RPMI8226 (cell line): ENCODE measurements around the gene LMAN2L.

Experiments used
- DNase-seq: peaks from one replicate; pipeline ENCODE4 v3.0.0-alpha.2; 2015

LMAN2L gene

GRCh38 chr2:96703021-96703751 is 36.7 kb downstream of the LMAN2L start:
- peak; percentile 1 for DNase-seq

GRCh38 chr2:96702098-96702785 is 37.6 kb downstream of the LMAN2L start:
- no peak for DNase-seq

GRCh38 chr2:96701636-96702035 is 38.2 kb downstream of the LMAN2L start:
- DNase-seq: no peak

GRCh38 chr2:96700086-96700485 is 39.8 kb downstream of the LMAN2L start:
- no peak for DNase-seq

- DNase-seq: no peak
Measured at GRCh38 chr2:96699621-96700020, 40.2 kb downstream of the LMAN2L start.

GRCh38 chr2:96699021-96699420 is 40.8 kb downstream of the LMAN2L start:
- DNase-seq: no peak

GRCh38 chr2:96698221-96698861 is 41.5 kb downstream of the LMAN2L start:
- DNase-seq: no peak

GRCh38 chr2:96697476-96697875 is 42.4 kb downstream of the LMAN2L start:
- DNase-seq: no peak

- DNase-seq: no peak
Measured at GRCh38 chr2:96695602-96696001, 44.3 kb downstream of the LMAN2L start.

- DNase-seq: no peak
Measured at GRCh38 chr2:96694816-96695455, 44.9 kb downstream of the LMAN2L start.

- DNase-seq: no peak
Measured at GRCh38 chr2:96694279-96694678, 45.6 kb downstream of the LMAN2L start.

GRCh38 chr2:96693286-96694200 is 46.3 kb downstream of the LMAN2L start:
- DNase-seq: no peak

- DNase-seq: no peak
Measured at GRCh38 chr2:96692094-96692971, 47.5 kb downstream of the LMAN2L start.

GRCh38 chr2:96691022-96691612 is 48.7 kb downstream of the LMAN2L start:
- no peak for DNase-seq

GRCh38 chr2:96690306-96691021 is 49.4 kb downstream of the LMAN2L start:
- DNase-seq: no peak

- DNase-seq: no peak
Measured at GRCh38 chr2:96689431-96689991, 50.4 kb downstream of the LMAN2L start.

GRCh38 chr2:96688649-96689430 is 51.0 kb downstream of the LMAN2L start:
- DNase-seq: no peak

- no peak for DNase-seq
Measured at GRCh38 chr2:96687711-96688640, 51.9 kb downstream of the LMAN2L start.
